Liver (tissue), 9 donors: Measurements from ENCODE around the gene CWC27. TPM values are rescaled to one million over a fixed set of nuclear protein-coding genes. Genes with fewer than 3 reads are reported as not detected.

ENCODE experiments used
- DNase-seq: peaks from one replicate; pipeline ENCODE4 v3.0.0-alpha.2; 2017; ENCODE audit warnings: low spot score
- H3K27ac ChIP-seq, 2 donors: one replicate each; pipeline ENCODE4 v1.7.0; 2013; ENCODE audit warnings: inconsistent platforms in 2 of 2, low read length in 2 of 2, control low read depth in 1 of 2, low read depth in 1 of 2, mild to moderate bottlenecking in 1 of 2
- H3K27me3 ChIP-seq, 4 donors: one replicate each; pipeline versions ENCODE4 v1.6.1 to v1.7.0; 2013; ENCODE audit warnings: low read length in 3 of 4, inconsistent platforms in 1 of 4, mild to moderate bottlenecking in 1 of 4, moderate library complexity in 1 of 4; ENCODE audit not compliant: control insufficient read depth in 4 of 4, insufficient read depth in 4 of 4
- H3K36me3 ChIP-seq, 4 donors: one replicate each; pipeline versions ENCODE4 v1.6.1 to v1.7.0; 2013; ENCODE audit warnings: low read length in 3 of 4, mild to moderate bottlenecking in 3 of 4, low read depth in 1 of 4, moderate library complexity in 1 of 4; ENCODE audit not compliant: control insufficient read depth in 4 of 4, insufficient read depth in 3 of 4
- H3K4me1 ChIP-seq, 4 donors: one replicate each; pipeline versions ENCODE4 v1.6.1 to v1.7.0; 2013; ENCODE audit warnings: low read length in 3 of 4, mild to moderate bottlenecking in 3 of 4, moderate library complexity in 1 of 4; ENCODE audit not compliant: control insufficient read depth in 4 of 4, insufficient read depth in 4 of 4
- H3K4me3 ChIP-seq, 3 donors: one replicate each; pipeline versions ENCODE4 v1.6.1 to v1.7.0; 2013; ENCODE audit warnings: low read length in 3 of 3, control low read depth in 1 of 3, low read depth in 1 of 3, mild to moderate bottlenecking in 1 of 3
- H3K9ac ChIP-seq, 2 donors: one replicate each; pipeline ENCODE4 v1.7.0; 2013; ENCODE audit warnings: low read length in 2 of 2, mild to moderate bottlenecking in 2 of 2, moderate library complexity in 2 of 2, control low read depth in 1 of 2, low read depth in 1 of 2
- H3K9me3 ChIP-seq, 4 donors: one replicate each; pipeline versions ENCODE4 v1.6.1 to v1.7.0; 2013; ENCODE audit warnings: low read length in 3 of 4; ENCODE audit not compliant: control insufficient read depth in 4 of 4
- ATF3 ChIP-seq: IDR thresholded peaks from 2 replicates; pipeline ENCODE4 v1.6.1; 2016; ENCODE audit warnings: antibody characterized with exemption
- CTCF ChIP-seq: fragments of 150-350 bp; IDR thresholded peaks from 2 replicates; pipeline ENCODE4 v1.5.1; 2017; ENCODE audit warnings: improper control_type of control experiment, low read depth, low read length; ENCODE audit not compliant: missing input control
- FOXA1 ChIP-seq: IDR thresholded peaks from 2 replicates; pipeline ENCODE4 v1.6.1; 2016; ENCODE audit warnings: antibody characterized with exemption
- FOXA2 ChIP-seq: IDR thresholded peaks from 2 replicates; pipeline ENCODE4 v1.6.1; 2016; ENCODE audit warnings: antibody characterized with exemption
- GABPA ChIP-seq, 2 donors: IDR thresholded peaks in 1 of 2; conservative IDR thresholded peaks in 1 of 2; 2 replicates each; pipeline ENCODE4 v1.6.1; 2016; ENCODE audit warnings: antibody characterized with exemption in 2 of 2, mild to moderate bottlenecking in 1 of 2, moderate library complexity in 1 of 2
- HNF4A ChIP-seq, 2 donors: conservative IDR thresholded peaks; 2 replicates each; pipeline ENCODE4 v1.6.1; 2016; ENCODE audit warnings: antibody characterized with exemption in 2 of 2, mild to moderate bottlenecking in 2 of 2
- HNF4G ChIP-seq: IDR thresholded peaks from 2 replicates; pipeline ENCODE4 v1.6.1; 2016; ENCODE audit warnings: antibody characterized with exemption
- JUND ChIP-seq, 2 donors: IDR thresholded peaks; 2 replicates each; pipeline ENCODE4 v1.6.1; 2016; ENCODE audit warnings: antibody characterized with exemption in 2 of 2
- MAX ChIP-seq: IDR thresholded peaks from 2 replicates; pipeline ENCODE4 v1.6.1; 2016; ENCODE audit warnings: antibody characterized with exemption
- NR2F2 ChIP-seq: IDR thresholded peaks from 2 replicates; pipeline ENCODE4 v1.6.1; 2016; ENCODE audit warnings: antibody characterized with exemption
- RAD21 ChIP-seq, 2 donors: IDR thresholded peaks; 2 replicates each; pipeline ENCODE4 v1.6.1; 2016; ENCODE audit warnings: antibody characterized with exemption in 2 of 2, mild to moderate bottlenecking in 2 of 2
- RXRA ChIP-seq, 2 donors: IDR thresholded peaks; 2 replicates each; pipeline ENCODE4 v1.6.1; 2017 to 2018; ENCODE audit warnings: antibody characterized with exemption in 2 of 2, mild to moderate bottlenecking in 1 of 2
- SP1 ChIP-seq: IDR thresholded peaks from 2 replicates; pipeline ENCODE4 v1.6.1; 2018; ENCODE audit warnings: antibody characterized with exemption, mild to moderate bottlenecking
- TAF1 ChIP-seq: conservative IDR thresholded peaks from 2 replicates; pipeline ENCODE4 v1.6.1; 2016; ENCODE audit warnings: antibody characterized with exemption, mild to moderate bottlenecking
- YY1 ChIP-seq: IDR thresholded peaks from 2 replicates; pipeline ENCODE4 v1.6.1; 2016; ENCODE audit warnings: antibody characterized with exemption, mild to moderate bottlenecking
- ZBTB33 ChIP-seq: IDR thresholded peaks from 2 replicates; pipeline ENCODE4 v1.6.1; 2016; ENCODE audit warnings: antibody characterized with exemption
- WGBS: extraction: QIAGEN DNeasy Blood & Tissue Kit; methylation state at CpG from one replicate; pipeline ENCODE4 v1.1.7; 2013; 5-methylcytosine and 5-hydroxymethylcytosine counted together
- polyA plus RNA-seq, 2 donors: library from polyadenylated mRNA; stranded (reverse) in 1 of 2; unstranded in 1 of 2; fragments of 200-250 nt in 1 of 2; fragments of >200 nt in 1 of 2; fragmentation: Nextera tagmentation in 1 of 2; extraction: Ambion mirVana in 1 of 2; gene quantifications; one replicate each; pipeline versions ENCODE4 v1.2.1 to v1.2.3, GENCODE V29; 2013 to 2015
- total RNA-seq, 2 donors: library from RNA; depleted of rRNA; stranded (reverse); fragments of >200 nt; gene quantifications; one replicate each; pipeline ENCODE4 v1.2.3, GENCODE V29; 2014
- donor health status: healthy.
- donor health status: healthy.
- donor health status: healthy.
- donor health status: healthy.
- donor health status: healthy.

The CWC27 gene
- total and polyA plus RNA-seq, 4 donors = 3.9 to 9.8 (median 6.0) TPM

- TF ChIP-seq ZBTB33 (no peak), RAD21 (IDR thresholded peaks at IDR 0.05) (no peak), FOXA1 (no peak), RXRA (IDR thresholded peaks at IDR 0.05) (no peak), FOXA2 (no peak), ATF3 (no peak), HNF4A (conservative IDR thresholded peaks at IDR 0.05) (no peak)
Measured at GRCh38 chr5:65024681-65025080, 256.0 kb downstream of the CWC27 start (continued).

GRCh38 chr5:65026816-65027548 lies 258.3 kb downstream of the CWC27 start:
- WGBS = 79% methylated on average over 3 of the region's 3 CpGs
- Histone ChIP-seq H3K27ac (no peak overlapping the region), H3K4me1 (no peaks in the 10 kb centered on the region), H3K9me3 (no peaks in the 10 kb centered on the region), H3K9ac (no peak overlapping the region), H3K4me3 (no peak overlapping the region), H3K36me3 (no peaks in the 10 kb centered on the region), H3K27me3 (no peaks in the 10 kb centered on the region)
- TF ChIP-seq JUND (IDR thresholded peaks at IDR 0.05) (no peak), NR2F2 (no peak), TAF1 (no peak)
- no peak for DNase-seq

- no peak for DNase-seq
- H3K4me3 ChIP-seq = no peak overlapping the region
- WGBS = 88% methylated on average over 1 of the region's 1 CpG
- no peak overlapping the region for H3K9ac ChIP-seq
- H3K4me1 ChIP-seq = no peaks in the 10 kb centered on the region
- no peaks in the 10 kb centered on the region for H3K9me3 ChIP-seq
- H3K27ac ChIP-seq = no peak overlapping the region
- TF ChIP-seq HNF4A (conservative IDR thresholded peaks at IDR 0.05) = no peak
- TF ChIP-seq NR2F2 = no peak
- no peak for TF ChIP-seq SP1
- TF ChIP-seq RXRA (IDR thresholded peaks at IDR 0.05) = no peak
- no peak for TF ChIP-seq YY1
- TF ChIP-seq ATF3 = no peak
- TF ChIP-seq HNF4G = no peak
- no peak for TF ChIP-seq MAX
- no peak for TF ChIP-seq JUND (IDR thresholded peaks at IDR 0.05)
- TF ChIP-seq GABPA (IDR thresholded peaks at IDR 0.05 in 1 of 2, conservative IDR thresholded peaks at IDR 0.05 in 1 of 2) = no peak
- TF ChIP-seq CTCF = no peak
- no peak for TF ChIP-seq TAF1
- no peak for TF ChIP-seq RAD21 (IDR thresholded peaks at IDR 0.05)
- no peaks in the 10 kb centered on the region for H3K36me3 ChIP-seq
- no peaks in the 10 kb centered on the region for H3K27me3 ChIP-seq
Measured at GRCh38 chr5:65029178-65029577, 260.4 kb downstream of the CWC27 start.
